Activated T-cell treated with anti-CD3 and anti-CD28 coated beads, Interleukin-2, amount 50 U/mL, for 1 hour (primary cell): ENCODE results near the gene MYOG.

Experiments
- DNase-seq: peaks from one replicate; pipeline ENCODE4 v3.0.0-alpha.2; 2020

MYOG gene

GRCh38 chr1:203085528-203086406, at the start of gene MYOG:
TSS of gene MYOG (minus strand) at chr1:203086012. CDS start at chr1:203085961, 51 bp downstream.
- DNase-seq: no peak

- no peak for DNase-seq
These were observed 48.3 kb upstream of the MYOG start for GRCh38 chr1:203133970-203134725.

- no peak for DNase-seq
These were observed 45.9 kb upstream of the MYOG start for GRCh38 chr1:203131548-203132200.

- no peak for DNase-seq
These were observed 44.7 kb upstream of the MYOG start for GRCh38 chr1:203130358-203130985.

- no peak for DNase-seq
These were observed 43.9 kb upstream of the MYOG start for GRCh38 chr1:203129501-203130231.

- no peak for DNase-seq
These were observed 43.1 kb upstream of the MYOG start for GRCh38 chr1:203128716-203129500.

GRCh38 chr1:203128431-203128715, 42.6 kb upstream of the MYOG start:
- no peak for DNase-seq

GRCh38 chr1:203127666-203128430, 42.0 kb upstream of the MYOG start, which contains the start of gene ADORA1:
TSS of gene ADORA1 (plus strand) at chr1:203127726. CDS start at chr1:203128842, 1,116 bp downstream.
- no peak for DNase-seq

GRCh38 chr1:203126866-203127665, 41.3 kb upstream of the MYOG start:
- DNase-seq: no peak

GRCh38 chr1:203126151-203126865, 40.5 kb upstream of the MYOG start:
- no peak for DNase-seq

GRCh38 chr1:203124546-203125317, 38.9 kb upstream of the MYOG start:
- no peak for DNase-seq

- no peak for DNase-seq
These were observed 38.2 kb upstream of the MYOG start for GRCh38 chr1:203124011-203124410.

GRCh38 chr1:203122159-203122558, 36.3 kb upstream of the MYOG start:
- no peak for DNase-seq

- no peak for DNase-seq
These were observed 35.6 kb upstream of the MYOG start for GRCh38 chr1:203121186-203122015.

- DNase-seq: no peak
These were observed 34.7 kb upstream of the MYOG start for GRCh38 chr1:203120325-203121153.
